HG02885 (cell line): ENCODE results near the gene RBM33.

Source experiments
- ATAC-seq: cut with Tn5 transposase; IDR thresholded peaks from one replicate; pipeline ENCODE4 v1.9.1; 2021; ENCODE audit warnings: mild to moderate bottlenecking; ENCODE audit not compliant: unreplicated experiment, poor library complexity

Gene RBM33

DNA sequence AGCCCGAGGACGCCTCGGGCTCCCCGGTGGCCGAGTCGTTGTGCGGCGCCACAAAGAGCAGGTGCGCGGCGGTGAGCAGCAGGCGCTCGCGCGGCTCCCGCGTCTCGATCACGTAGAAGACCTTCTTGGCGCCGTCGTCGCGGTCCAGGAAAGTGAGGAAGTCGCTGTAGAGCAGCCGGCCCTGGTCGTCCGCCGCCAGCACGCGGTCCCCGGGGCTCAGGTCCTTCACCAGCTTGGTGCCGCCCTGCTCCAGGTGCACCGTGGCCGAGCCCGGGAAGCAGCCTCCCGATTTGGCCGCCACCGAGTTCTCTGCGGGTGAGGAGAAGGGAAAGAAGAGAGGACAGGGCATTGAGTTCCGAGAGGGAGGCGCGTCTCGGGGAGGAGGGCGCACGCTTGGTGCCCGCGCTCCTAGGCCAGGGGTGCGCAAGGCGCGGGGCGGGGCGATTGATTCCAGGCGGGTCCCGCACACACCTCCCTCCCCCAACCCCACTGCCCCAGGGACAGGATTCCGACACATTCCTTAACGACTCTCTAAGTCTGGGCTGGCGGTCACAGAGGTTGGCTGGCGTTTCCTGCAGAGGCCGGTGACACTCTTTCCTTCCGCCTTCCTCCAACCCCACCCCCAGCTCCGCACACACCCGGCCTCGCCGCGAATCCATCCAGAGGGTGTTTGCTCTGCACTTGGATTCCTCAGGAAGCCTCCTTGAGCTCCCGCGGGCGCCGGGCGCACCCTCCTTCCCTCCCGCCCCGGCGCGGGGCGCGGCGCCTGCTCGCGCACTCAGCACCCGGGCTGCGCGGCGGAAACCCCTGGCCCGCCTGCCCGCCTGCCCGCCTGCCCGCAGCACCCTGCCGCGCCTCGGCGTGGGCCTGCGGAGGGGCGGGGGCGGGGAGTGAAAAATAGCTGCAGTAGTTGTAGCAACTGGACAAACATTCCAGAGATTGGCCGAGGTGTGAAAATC is 159.2 kb downstream of the RBM33 start:
- no peak for ATAC-seq

DNA sequence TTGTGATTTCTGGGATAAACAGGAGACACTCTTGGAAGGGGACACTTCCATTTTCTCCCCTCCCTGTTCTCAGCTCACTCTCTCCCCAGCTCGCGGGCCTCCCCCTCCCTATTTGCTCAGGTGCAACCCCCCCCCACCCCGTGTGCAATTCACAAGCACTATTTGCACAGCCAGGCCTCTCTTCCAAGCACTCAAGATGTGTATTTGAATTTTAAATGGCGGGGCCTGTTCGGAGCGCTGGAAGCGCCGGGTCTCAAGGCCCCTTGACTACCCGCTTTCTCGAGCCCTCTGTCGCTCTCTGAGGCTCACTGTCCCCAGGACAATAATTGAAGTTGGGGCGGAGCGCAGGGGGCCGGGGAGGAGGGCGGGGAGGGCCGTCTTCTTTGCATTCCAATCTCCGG is 160.0 kb downstream of the RBM33 start:
- ATAC-seq, result no peak

- ATAC-seq, result no peak
Observed at GRCh38 chr7:155804897-155805825, 160.7 kb downstream of the RBM33 start.

DNA sequence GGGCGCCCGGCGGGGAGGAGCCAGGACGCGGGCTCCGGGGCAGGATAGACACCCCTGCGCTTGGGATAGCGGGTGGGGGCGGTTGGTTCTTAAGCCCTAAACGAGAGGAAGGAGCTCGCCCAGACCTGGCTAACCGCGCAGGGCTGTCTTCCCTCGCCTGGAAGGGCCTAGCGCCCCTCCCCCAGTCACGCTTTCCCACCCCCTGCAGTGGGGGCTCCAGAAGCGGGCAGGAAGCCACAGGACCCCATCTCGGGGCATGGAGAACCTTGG is 161.3 kb downstream of the RBM33 start:
- no peak for ATAC-seq

DNA sequence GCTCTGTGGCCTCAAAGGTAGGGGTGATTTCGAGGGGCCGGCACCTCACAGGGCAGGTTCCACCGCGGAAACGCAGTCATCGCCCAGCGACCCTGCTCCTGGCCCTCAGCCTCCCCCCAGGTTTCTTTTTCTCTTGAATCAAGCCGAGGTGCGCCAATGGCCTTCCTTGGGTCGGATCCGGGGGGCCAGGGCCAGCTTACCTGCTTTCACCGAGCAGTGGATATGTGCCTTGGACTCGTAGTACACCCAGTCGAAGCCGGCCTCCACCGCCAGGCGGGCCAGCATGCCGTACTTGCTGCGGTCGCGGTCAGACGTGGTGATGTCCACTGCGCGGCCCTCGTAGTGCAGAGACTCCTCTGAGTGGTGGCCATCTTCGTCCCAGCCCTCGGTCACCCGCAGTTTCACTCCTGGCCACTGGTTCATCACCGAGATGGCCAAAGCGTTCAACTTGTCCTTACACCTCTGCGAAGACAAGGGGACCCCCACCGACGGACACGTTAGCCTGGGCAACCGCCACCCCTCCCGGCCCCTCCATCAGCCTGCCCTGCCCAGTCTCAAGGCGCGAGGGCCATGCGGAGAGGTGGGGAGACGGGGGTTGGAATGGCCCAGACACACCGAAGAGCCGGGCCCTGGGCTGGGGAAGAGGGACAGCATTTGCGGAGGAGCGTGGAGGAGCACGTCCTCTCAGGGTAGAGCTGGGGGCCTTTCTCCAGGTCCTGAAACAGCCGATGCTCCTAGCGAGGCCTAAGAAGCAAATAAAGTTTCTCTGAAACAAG is 161.8 kb downstream of the RBM33 start:
- no peak for ATAC-seq

- no peak for ATAC-seq
Observed at GRCh38 chr7:155807065-155807671, 162.7 kb downstream of the RBM33 start.

DNA sequence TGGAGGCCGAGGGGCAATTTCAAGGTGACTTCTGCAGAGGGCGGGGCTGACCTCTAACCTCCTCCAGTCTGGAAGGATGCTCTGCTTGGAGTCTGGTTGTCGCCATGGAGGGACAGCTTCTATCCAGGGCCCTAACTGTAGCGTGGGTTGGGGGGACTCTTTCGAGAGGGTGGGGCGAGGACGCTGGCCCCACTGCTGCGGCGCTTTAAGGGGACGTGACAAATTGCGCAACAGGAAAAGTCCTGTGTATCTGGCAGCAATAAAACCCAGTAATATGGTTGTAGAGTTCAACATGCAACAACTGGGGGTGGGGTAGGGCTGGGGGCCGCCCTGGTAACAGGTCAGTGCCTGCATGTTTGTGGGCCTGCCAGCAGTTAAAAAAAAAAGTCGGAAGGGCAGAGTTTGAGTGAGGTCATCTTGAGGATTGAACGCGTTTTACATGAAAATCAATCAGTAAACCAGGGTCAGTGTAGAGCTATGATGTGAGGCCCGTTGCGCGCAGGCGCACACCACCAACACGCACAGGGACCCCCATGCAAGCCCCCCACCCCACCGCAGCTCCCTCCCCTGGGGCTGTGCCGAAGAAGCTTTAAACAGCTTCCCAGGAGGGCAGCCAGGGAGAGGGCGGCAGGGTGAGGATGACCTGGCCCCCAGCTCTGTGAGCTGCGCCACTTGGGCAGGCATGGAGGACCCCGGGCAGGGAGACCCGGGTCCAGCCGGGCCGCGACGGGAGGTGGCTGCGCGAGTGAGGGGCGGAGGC is 163.5 kb downstream of the RBM33 start:
- ATAC-seq, result no peak

DNA sequence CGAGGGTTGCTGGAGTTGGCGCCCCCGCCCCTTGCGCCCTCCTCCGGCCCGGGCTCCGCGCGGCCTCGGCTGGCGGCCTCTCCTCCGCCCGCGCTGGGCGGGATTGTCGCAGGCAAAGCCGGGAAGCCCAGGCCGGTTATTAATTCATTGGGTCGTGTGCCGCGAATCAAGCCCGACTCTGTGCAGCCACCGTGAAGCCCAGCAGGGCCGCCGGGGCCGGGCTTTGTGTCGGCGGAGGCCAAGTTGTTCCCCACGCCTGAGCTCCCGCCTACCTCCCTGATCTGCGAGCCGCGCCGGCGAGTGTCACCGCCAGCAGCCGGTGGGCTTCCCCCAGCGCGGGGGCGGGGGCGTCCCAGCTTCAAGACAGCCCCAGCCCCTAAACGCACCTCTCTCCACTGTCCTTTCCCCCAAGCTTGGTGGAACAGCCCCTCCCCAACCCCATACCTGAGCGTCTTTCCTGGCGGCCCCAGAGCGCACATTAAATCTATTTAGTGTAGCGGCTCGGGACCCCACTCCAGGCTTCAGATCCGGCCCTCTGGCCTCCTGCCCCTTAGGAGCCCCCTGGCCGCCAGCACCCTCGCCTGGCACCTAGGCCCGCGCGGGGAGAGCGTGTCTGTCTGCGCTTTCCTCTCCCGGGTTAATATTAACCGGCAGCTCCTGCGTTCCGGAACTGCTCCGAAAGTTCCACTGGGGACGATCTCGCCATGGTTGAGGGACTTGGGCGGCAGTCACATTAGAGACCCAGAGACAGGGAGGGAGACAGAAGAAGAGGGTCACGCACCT is 164.3 kb downstream of the RBM33 start:
- no peak for ATAC-seq

GRCh38 chr7:155809332-155809946 is 165.0 kb downstream of the RBM33 start:
- no peak for ATAC-seq

DNA sequence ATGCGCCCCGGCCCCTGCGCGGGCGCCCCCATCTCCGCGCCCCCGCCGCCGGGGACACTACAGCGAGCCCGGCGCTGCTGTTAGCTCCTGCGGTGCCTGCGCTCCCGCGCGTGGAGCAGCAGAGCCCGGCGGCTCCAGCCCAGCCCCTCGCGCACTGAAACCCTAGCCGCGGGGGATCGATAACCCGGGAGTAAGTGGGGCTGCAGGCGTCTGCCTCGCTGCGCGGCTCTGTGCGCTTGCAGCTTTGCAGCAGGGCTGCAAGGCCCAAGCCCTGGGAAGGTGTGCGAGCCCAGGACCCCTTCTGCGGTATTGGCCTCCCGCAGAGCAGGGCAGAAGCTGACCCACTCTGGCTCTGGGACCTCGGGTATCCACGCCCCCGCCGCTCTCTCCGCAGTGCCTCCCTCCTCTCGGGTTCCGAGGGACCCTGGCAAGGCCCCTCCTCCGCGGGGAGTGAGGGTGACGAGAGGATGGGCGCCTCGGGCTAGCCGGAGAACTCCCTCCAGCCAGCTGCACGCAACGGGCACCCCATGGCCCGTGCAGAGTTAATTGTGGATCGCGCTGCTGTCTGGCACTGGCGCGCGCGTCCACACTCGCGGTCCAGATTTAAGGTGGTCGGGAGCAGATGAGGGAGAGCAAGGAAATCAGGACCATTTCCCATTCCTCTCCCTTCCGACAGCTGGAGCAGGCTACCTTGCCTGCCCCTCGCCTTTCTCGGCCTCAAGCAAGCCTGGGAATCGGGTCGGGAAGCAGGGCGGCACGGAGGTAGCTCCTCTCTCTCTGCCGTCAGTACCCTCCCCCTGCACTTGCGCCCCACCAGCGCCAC is 165.7 kb downstream of the RBM33 start:
- ATAC-seq, result no peak

- ATAC-seq, result no peak
Observed at GRCh38 chr7:155810770-155811559, 166.5 kb downstream of the RBM33 start.

DNA sequence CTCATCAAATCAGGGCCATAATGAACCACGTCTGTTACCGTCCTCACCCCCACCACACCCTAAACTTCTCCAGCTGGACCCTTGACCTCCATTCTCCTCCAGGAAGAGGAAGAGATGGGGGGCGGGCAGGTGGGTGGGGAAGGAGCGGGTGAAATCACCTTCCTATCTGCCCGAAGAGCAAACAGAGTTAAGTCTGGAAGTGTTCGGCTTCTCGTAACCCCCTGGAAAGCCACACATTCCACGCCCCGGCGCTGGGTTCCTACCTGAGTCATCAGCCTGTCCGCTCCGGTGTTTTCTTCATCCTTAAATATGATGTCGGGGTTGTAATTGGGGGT is 167.1 kb downstream of the RBM33 start:
- ATAC-seq, result no peak

DNA sequence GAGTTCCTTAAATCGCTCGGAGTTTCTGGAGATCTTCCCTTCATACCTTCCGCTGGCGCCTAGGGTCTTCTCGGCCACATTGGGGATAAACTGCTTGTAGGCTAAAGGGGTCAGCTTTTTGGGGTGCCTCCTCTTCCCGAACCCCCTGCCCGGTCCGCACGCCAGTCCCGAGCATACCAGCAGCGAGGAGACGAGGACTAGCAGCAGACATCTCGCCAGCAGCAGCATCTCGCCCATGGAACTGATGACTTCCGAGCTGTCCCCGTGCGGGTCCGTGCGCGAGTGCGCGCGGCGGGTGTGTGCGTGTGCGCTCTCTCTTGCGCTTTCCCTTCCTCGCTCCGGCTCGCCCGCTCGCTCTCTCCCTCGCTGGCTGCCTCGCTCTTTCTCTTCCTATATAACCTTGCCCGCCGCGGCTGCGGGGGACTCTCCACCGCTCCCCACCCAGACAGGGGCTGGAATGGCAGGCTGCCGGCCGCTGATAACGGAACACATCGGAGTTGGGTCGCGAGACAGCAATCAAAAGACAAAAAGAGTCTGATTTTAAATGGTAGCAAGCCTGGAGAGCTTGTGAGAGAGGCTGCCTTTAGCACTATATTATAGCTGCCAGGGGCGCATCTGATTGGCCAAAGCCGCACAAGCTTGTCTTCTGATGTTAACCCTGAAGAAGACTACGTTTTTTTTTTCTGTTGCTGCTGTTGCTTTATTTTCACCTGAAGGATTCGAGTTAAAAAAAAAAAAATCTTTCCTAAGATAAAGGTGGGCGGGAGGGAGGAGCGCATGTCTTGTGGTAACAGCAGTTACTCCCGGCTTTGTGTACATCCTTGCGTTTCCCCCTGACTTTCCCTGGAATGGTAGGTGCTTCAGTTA is 167.7 kb downstream of the RBM33 start, which contains the start of gene SHH:
SHH (minus strand) TSS at position 569 of the 867 bp plus-strand sequence; CDS start at position 228, 341 bp downstream.
- ATAC-seq, result no peak

DNA sequence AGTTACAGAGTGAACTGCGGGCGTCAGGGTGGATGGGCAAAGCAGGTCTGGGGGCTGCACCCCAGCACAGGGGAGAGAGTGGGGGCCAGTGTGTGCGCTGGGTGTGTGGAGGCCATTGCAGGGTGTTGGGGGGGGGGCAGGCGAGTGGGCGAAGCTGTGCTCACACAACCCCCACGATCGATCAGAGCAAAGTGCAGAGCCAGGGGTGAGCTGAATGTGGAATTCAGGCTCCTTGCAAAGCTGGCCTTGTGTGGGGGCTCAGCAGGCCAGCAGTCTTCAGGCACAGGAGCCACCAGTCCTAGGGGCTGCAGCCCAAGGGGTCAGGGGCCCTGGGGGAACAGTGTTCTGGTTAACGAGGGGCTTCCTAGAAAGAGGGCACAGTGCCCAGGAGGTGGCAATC is 168.7 kb downstream of the RBM33 start:
- ATAC-seq, result no peak

- no peak for ATAC-seq
Observed at GRCh38 chr7:155813546-155814315, 169.3 kb downstream of the RBM33 start.
